HUES6 (cell line): ENCODE measurements around the gene S100A6.
A peak's percentile ranks its signal among the peaks of the same experiment; 100 is the strongest.

Experiments used
- H3K27ac ChIP-seq: 2 replicates; pipeline ENCODE4 v1.7.0; 2013; ENCODE audit warnings: low read depth, mild to moderate bottlenecking, low read length, inconsistent platforms
- H3K27me3 ChIP-seq: 2 replicates; pipeline ENCODE4 v1.6.1; 2013; ENCODE audit warnings: low read length; ENCODE audit not compliant: control insufficient read depth, insufficient read depth
- H3K36me3 ChIP-seq: 2 replicates; pipeline ENCODE4 v1.6.1; 2013; ENCODE audit warnings: low read length; ENCODE audit not compliant: control insufficient read depth, insufficient read depth
- H3K4me1 ChIP-seq: 2 replicates; pipeline ENCODE4 v1.6.1; 2013; ENCODE audit warnings: low read length; ENCODE audit not compliant: control insufficient read depth, insufficient read depth
- H3K4me3 ChIP-seq: 2 replicates; pipeline ENCODE4 v1.5.1; 2013; ENCODE audit warnings: low read depth, low read length
- H3K9ac ChIP-seq: one replicate; pipeline ENCODE4 v1.6.1; 2013; ENCODE audit warnings: mild to moderate bottlenecking, low read length
- H3K9me3 ChIP-seq: 2 replicates; pipeline ENCODE4 v1.6.1; 2013; ENCODE audit warnings: low read depth, low read length; ENCODE audit not compliant: control insufficient read depth, insufficient read depth

Gene S100A6

DNA sequence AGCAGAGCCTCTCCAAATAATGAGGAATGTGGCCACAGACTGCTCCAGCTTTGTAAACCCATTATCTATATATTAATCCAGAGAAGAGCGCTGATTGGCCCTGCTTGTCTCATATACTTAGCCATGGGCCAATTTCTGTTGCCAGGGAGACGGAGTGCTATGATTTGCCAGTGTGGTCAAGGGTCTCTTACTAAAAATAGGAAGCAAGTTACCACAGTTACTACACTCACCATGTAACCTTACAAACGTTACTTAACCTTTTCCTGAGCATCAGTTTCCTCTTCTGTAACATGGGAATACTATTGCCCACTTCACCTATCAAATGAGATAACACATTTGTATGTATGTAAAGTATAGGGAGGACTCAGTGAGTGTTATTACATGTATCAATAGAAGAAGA lies 37.6 kb upstream of the S100A6 start:
- no peaks in the 10 kb centered on the region for H3K36me3 ChIP-seq
- H3K27ac ChIP-seq, result no peak overlapping the region
- H3K4me1 ChIP-seq, result peaks cover 14% of the 10 kb centered on the region
- H3K9me3 ChIP-seq, result peaks cover 5% of the 10 kb centered on the region
- no peak overlapping the region for H3K9ac ChIP-seq
- no peak overlapping the region for H3K4me3 ChIP-seq
- no peaks in the 10 kb centered on the region for H3K27me3 ChIP-seq

DNA sequence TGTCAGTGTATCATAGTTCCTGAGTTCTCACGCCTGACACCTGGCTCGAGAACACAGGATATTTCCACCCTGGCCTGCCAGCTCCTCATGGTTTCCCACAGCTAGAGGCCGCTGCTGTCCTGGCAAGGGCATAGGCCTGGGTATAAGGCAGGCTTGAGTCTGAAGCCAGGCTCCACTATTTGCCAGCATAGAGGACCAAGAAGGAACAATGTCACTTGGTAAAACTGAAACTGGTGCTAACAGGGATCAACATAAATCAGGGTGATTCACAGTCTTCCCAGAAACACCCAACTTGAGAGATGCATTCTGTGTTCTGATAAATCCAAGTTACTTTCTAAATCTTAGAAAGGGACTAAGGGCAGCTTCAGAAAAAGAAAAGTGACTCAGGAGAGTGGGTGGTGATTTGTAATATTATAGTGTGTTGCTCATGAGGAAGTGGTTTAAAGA lies 36.8 kb upstream of the S100A6 start:
- H3K27ac ChIP-seq, result no peak overlapping the region
- H3K4me1 ChIP-seq, result peaks cover 14% of the 10 kb centered on the region
- no peaks in the 10 kb centered on the region for H3K27me3 ChIP-seq
- no peak overlapping the region for H3K9ac ChIP-seq
- peaks cover 5% of the 10 kb centered on the region for H3K9me3 ChIP-seq
- H3K4me3 ChIP-seq, result no peak overlapping the region
- no peaks in the 10 kb centered on the region for H3K36me3 ChIP-seq

DNA sequence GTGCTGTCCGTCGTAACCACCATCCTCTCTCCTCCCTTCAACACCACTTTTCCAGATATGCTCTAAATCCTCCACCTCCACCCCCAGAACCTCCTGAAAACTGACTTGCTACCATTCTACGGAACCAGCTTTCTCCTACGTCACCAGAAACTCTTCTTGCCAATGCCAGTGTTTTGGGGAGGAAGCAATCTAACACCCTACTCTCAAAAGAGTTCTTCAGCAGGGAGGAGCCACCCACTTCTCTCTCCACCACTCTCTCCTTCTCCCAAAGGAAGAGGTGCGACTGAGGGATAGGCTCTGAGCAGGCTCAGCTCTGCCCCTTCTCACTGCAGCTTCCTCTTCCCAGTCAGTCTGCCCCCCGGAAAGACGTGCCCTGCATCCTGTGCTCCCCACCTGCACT lies 35.9 kb upstream of the S100A6 start:
- Histone ChIP-seq H3K27ac (no peak overlapping the region), H3K9me3 (peaks cover 5% of the 10 kb centered on the region), H3K4me3 (no peak overlapping the region), H3K9ac (no peak overlapping the region), H3K4me1 (peaks cover 21% of the 10 kb centered on the region), H3K27me3 (no peaks in the 10 kb centered on the region), H3K36me3 (no peaks in the 10 kb centered on the region)

DNA sequence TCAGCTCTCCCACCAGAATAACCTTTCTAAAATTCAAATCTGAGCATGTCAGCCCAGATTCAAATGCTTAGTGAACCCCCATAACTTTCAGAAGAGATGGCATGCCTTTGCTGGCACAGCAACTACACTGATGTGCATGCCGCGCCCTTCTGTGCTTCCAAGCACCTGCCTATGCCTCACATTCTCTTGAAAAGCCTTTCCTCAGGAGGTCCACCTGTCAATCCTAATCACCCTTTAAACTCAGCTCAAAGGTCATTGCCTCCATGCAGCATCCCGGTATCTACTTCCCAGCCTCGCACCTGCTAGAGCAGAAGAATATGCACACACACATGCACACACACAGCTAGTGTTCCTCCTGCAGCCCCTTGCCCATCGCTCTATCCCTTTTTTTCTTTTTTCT lies 35.1 kb upstream of the S100A6 start:
- Histone ChIP-seq H3K9me3 (peaks cover 5% of the 10 kb centered on the region), H3K9ac (no peak overlapping the region), H3K36me3 (no peaks in the 10 kb centered on the region), H3K4me1 (peaks cover 28% of the 10 kb centered on the region), H3K27ac (no peak overlapping the region), H3K4me3 (no peak overlapping the region), H3K27me3 (no peaks in the 10 kb centered on the region)

DNA sequence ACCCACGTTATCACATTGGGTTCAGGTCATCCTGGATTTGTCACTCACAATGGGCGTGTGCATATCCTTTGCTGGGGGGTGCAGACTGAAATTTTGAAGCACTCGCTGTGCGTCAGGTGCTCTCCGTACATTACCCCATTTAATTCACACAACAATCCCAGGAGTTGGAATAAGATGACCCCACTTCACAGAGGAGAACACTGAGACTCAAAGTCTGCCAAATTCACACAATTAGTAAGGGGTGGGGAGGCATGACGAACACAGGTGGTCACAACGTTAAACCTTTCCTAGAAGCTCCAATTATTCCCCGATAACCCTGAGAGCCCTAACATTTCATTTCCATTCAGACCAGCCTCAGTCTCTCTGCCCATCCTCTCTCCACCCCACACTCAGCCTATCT lies 33.7 kb upstream of the S100A6 start:
- H3K9ac ChIP-seq, result no peak overlapping the region
- H3K36me3 ChIP-seq, result no peaks in the 10 kb centered on the region
- no peaks in the 10 kb centered on the region for H3K27me3 ChIP-seq
- peaks cover 36% of the 10 kb centered on the region for H3K4me1 ChIP-seq
- peaks cover 5% of the 10 kb centered on the region for H3K9me3 ChIP-seq
- no peak overlapping the region for H3K27ac ChIP-seq
- H3K4me3 ChIP-seq, result no peak overlapping the region

DNA sequence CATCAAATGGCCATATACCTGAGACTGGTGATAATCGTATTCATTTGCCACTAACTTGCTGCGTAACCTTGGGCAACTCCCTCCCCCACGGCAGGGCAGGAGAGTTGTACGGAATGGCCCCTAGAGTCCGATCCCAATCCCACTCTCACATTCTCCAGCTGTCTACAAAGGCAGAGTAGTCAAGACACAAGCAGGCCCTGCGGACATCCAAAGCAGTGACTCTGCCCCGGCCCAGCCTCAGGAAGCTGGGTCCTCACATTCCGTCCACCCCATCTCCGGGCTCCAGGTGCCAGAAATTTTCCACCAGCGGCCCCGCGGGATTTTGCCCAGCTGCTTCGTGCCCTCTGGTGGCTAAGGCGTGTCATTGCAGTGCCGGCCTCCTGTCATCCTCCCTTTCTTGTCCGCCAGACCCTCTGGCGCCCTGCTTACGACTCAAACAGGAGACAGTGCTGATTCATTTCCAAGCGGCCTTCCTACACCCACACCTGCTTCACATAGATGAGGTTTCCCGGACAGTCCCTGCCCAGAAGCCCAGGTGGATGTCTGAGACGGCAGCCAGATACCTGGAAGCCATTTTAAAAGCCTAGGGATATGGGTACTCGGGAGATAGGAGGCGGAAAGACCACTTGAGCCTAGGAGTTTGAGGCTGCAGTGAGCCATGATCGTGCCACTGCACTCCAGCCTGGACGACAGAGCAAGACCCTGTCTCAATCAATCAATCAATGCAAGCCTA lies 32.7 kb upstream of the S100A6 start:
- Histone ChIP-seq H3K27ac (peak overlapping the region; percentile 38; the same call in 1 of the 2 replicates), H3K4me3 (peak overlapping the region; percentile 42), H3K27me3 (no peaks in the 10 kb centered on the region), H3K36me3 (no peaks in the 10 kb centered on the region), H3K9me3 (peaks cover 2% of the 10 kb centered on the region; the same call in 1 of the 2 replicates), H3K4me1 (peaks cover 43% of the 10 kb centered on the region), H3K9ac (peak overlapping the region; percentile 75)

DNA sequence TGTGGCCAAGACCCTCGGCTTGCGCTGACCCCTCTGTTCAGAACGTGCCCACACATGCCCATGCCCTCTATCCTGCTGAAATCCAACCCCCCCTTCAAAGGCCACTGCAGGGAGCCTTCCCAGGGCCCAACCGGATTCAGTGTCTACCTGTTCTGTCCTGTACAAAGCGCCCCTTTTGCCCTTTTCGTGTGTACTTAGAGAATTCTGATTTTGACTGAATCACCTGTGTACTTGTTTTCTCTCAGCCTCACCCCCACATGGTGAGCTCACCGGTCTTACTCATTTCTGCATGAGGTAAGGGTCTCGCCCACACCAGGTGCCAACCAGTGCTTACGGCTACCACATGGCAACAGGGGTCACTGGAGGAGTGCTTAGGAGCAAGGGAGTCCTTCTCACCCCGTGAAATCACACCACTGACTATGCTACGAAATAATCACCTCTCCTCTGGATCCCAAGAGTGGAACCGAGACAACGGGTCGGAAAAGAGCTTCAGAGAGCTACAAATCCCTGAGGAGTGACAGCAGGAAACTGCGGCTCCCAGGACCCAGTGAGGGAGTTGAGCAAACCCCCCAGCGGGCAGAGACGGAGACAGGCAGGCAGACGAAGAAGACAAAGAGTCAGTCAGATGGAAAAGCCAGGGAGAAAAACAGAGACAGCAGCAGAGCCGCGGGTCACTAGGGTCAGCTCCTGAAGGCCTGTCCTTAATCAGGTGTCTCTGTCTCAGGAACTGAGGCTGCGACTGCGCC lies 32.0 kb upstream of the S100A6 start:
- H3K9me3 ChIP-seq, result no peaks in the 10 kb centered on the region
- H3K9ac ChIP-seq, result peak overlapping the region; percentile 75
- no peaks in the 10 kb centered on the region for H3K36me3 ChIP-seq
- H3K27ac ChIP-seq, result peak overlapping the region; percentile 38; the same call in 1 of the 2 replicates
- peaks cover 44% of the 10 kb centered on the region for H3K4me1 ChIP-seq
- peak overlapping the region; percentile 42 for H3K4me3 ChIP-seq
- no peaks in the 10 kb centered on the region for H3K27me3 ChIP-seq

DNA sequence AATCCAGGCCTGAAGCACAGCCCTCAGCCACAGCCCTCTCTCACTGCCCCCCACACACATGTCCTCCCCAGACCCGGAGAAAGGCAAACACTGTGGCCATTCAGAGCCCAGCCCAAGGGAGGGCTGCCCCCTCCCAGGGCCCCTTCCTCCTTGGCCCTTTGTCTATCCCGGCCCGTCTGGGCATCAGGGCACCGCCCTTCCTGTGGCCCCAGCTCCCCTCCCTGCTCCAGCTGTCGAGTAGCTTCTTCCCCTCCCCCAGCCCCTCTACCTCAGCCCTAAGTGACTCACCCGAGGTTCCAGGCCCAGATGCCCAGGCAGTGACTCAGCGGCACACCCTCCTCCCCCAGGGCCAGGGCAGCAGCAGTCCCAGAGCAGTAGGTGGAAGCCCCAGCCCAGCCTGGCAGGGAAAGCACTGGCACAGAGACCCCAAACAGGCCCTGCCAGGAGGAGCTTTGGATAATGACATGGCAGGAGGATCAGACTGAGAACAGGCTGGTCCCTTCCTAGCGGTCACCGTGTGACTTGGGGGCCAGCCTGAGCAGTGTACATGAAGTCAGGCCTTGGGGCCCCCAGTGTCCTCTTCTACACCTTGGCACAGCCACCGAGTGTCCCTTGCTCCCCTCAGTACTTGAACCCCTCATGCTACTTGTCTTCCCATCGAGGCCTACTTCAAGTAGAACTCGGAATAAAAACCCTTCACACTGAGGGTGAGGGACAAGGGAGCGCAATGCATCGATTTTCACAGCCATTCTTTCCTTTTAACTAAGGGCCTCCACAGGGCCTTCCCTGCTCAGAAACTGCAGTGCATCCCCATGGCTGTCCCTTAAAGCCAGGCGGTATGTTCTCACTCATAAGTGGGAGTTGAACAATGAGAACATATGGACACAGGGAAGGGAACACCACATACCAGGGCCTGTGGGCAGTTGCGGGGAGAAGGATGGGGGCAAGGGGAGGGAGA lies 30.9 kb upstream of the S100A6 start:
- H3K9ac ChIP-seq, result peak overlapping the region; percentile 89
- peak overlapping the region; percentile 80; the same call in 1 of the 2 replicates for H3K27ac ChIP-seq
- no peaks in the 10 kb centered on the region for H3K27me3 ChIP-seq
- H3K4me1 ChIP-seq, result peaks cover 44% of the 10 kb centered on the region
- no peaks in the 10 kb centered on the region for H3K36me3 ChIP-seq
- peak overlapping the region; percentile 28; the same call in 1 of the 2 replicates for H3K4me3 ChIP-seq
- no peaks in the 10 kb centered on the region for H3K9me3 ChIP-seq

DNA sequence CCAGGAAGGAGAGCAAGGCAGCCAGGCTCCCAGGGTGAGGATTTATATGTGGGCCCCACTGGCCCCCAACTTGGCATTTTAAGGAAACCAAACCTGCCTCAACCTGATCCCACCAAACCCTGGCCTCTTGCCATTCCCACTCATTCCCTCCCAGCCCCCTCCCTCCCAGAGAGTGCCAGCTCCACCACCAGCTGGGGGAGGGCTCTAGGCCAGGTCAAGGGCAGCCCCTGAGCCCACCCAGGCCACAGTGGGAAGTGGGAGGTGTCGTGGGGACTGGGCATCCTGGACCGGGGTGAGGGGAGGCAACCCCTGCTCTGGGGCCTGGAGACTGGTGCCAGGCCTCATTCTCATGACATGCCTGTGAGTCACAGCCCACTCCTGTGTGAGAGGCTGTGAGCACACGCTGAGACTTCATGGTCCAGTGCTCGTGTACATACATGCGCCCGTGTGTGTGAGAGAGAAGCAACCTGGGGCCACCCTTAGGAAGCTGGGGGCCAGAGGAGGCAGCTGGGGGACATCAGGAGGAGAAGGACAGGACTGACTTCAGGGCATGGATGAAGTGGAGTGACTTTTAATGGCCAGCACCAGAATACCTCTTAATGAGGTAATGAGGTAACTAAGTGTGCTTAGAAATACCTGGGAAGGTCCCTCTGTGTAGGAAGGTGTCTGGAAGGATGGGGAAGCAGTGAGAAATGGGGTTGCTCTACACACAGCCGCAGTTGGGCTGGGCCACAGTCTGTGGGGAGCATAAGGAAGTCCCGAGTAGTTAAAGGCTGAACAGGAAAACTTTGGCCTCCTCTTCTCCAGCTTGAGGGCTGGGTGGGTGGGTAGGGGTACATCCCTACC lies 30.0 kb upstream of the S100A6 start, which contains the start of gene S100A2:
TSS of gene S100A2 (minus strand) at position 316 of the 846 bp plus-strand sequence. CDS start 1,967 bp downstream, outside the sequence.
- H3K4me3 ChIP-seq, result peak within 1 kb of the TSS; percentile 28; the same call in 1 of the 2 replicates
- H3K36me3 ChIP-seq, result no peaks in the 10 kb centered on the region
- H3K4me1 ChIP-seq, result peaks cover 44% of the 10 kb centered on the region
- no peaks in the 10 kb centered on the region for H3K27me3 ChIP-seq
- peak within 1 kb of the TSS; percentile 89 for H3K9ac ChIP-seq
- H3K27ac ChIP-seq, result peak within 1 kb of the TSS; percentile 80; the same call in 1 of the 2 replicates
- no peaks in the 10 kb centered on the region for H3K9me3 ChIP-seq

DNA sequence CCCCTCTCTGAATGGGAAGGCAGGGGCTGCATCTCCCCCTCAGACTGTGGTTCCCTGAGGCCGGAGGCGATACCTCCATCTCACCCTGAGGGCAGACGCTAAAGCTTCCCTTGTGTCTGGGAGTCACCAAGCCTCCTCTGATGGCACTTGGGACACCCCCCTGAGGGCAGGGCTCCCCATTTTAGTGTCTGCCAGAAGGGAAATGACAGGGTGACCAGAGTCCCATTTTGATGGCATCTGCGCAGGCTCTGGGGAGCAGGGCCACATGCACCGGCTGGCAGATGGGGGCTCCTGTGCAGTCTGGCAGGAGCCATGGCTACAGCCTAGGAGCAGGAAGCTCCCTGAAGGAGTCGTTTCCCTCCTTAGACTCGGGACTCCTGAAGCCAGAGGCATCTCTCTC lies 28.2 kb upstream of the S100A6 start:
- no peak overlapping the region for H3K4me3 ChIP-seq
- no peak overlapping the region for H3K9ac ChIP-seq
- peaks cover 43% of the 10 kb centered on the region for H3K4me1 ChIP-seq
- H3K9me3 ChIP-seq, result no peaks in the 10 kb centered on the region
- H3K36me3 ChIP-seq, result no peaks in the 10 kb centered on the region
- H3K27ac ChIP-seq, result no peak overlapping the region
- H3K27me3 ChIP-seq, result no peaks in the 10 kb centered on the region
